ENCODE measurements around the gene DNAH2. TPM values are rescaled to one million over a fixed set of nuclear protein-coding genes. Genes with fewer than 3 reads are reported as not detected.
A peak's percentile ranks its signal among the peaks of the same experiment; 100 is the strongest.

The DNAH2 gene
- total and polyA plus RNA-seq, 2 of the 13 experiments (the other 11 are each of a cell fraction or from before 2014, with no cell fraction given): not detected

- no peak for TF ChIP-seq PRDM15 (CRISPR knock-in tag; IDR thresholded peaks at IDR 0.05)
- TF ChIP-seq NAIF1 (CRISPR knock-in tag; IDR thresholded peaks at IDR 0.05; ENCODE audit: borderline replicate concordance): no peak
- no peak for TF ChIP-seq TOPORS (CRISPR knock-in tag; IDR thresholded peaks at IDR 0.05)
- TF ChIP-seq ZNF781 (CRISPR knock-in tag; IDR thresholded peaks at IDR 0.05; ENCODE audit: borderline replicate concordance, not compliant biosample characterization): no peak
- TF ChIP-seq FOXJ3 (CRISPR knock-in tag; IDR thresholded peaks at IDR 0.05; ENCODE audit: borderline replicate concordance): no peak
- no peak for TF ChIP-seq ZNF256 (CRISPR knock-in tag; conservative IDR thresholded peaks at IDR 0.05)
- TF ChIP-seq BATF2 (CRISPR knock-in tag; IDR thresholded peaks at IDR 0.05): no peak
- no peak for TF ChIP-seq ZNF567 (CRISPR knock-in tag; IDR thresholded peaks at IDR 0.05; ENCODE audit: borderline replicate concordance)
- no peak for TF ChIP-seq ZNF557 (CRISPR knock-in tag; IDR thresholded peaks at IDR 0.05)
- TF ChIP-seq ZNF749 (CRISPR knock-in tag; IDR thresholded peaks at IDR 0.05; ENCODE audit: borderline replicate concordance): no peak
- TF ChIP-seq TCF12 (IDR thresholded peaks at IDR 0.05): no peak
- no peak for TF ChIP-seq TCF12 (CRISPR knock-in tag; IDR thresholded peaks at IDR 0.05)
- no peak for TF ChIP-seq ZNF724P (CRISPR knock-in tag; IDR thresholded peaks at IDR 0.05; ENCODE audit: borderline replicate concordance)
- no peak for TF ChIP-seq SNAPC5 (CRISPR knock-in tag; IDR thresholded peaks at IDR 0.05; ENCODE audit: borderline replicate concordance)
- no peak for TF ChIP-seq TBX2 (CRISPR knock-in tag; IDR thresholded peaks at IDR 0.05; ENCODE audit: borderline replicate concordance)
- TF ChIP-seq ISX (CRISPR knock-in tag; conservative IDR thresholded peaks at IDR 0.05): no peak
- TF ChIP-seq PCBP2 (optimal IDR thresholded peaks at IDR 0.05; ENCODE audit: low read depth, low read length, poor library complexity, severe bottlenecking): no peak
- no peak for TF ChIP-seq ZBTB21 (CRISPR knock-in tag; IDR thresholded peaks at IDR 0.05)
- TF ChIP-seq ZNF768 (CRISPR knock-in tag; IDR thresholded peaks at IDR 0.05): no peak
- peak; percentile 41 for TF ChIP-seq SALL1 (CRISPR knock-in tag; IDR thresholded peaks at IDR 0.05)
- TF ChIP-seq RBM22 (optimal IDR thresholded peaks at IDR 0.05; ENCODE audit: low read length): no peak
- TF ChIP-seq ZBTB20 (CRISPR knock-in tag; IDR thresholded peaks at IDR 0.05; ENCODE audit: borderline replicate concordance, low read depth): no peak
- TF ChIP-seq ZNF274 (CRISPR knock-in tag; IDR thresholded peaks at IDR 0.05): no peak; the same call in 1 of the 2 replicates
These were observed 127.0 kb downstream of the DNAH2 start (continued) for GRCh38 chr17:7844292-7845154.
